HEK293 (cell line): ENCODE measurements around the gene PRKCZ.

Experiments
- REST ChIP-seq: fragments of 450-650 bp; formaldehyde crosslinking; IDR thresholded peaks from 2 replicates; pipeline ENCODE4 v1.5.1; 2016; ENCODE audit warnings: missing biosample characterization, missing genetic modification characterization
- SCRT2 ChIP-seq: fragments of 450-650 bp; formaldehyde crosslinking; IDR thresholded peaks from 2 replicates; pipeline ENCODE4 v1.5.1; 2016; ENCODE audit warnings: missing biosample characterization, missing genetic modification characterization
- SP2 ChIP-seq: fragments of 450-650 bp; formaldehyde crosslinking; IDR thresholded peaks from 2 replicates; pipeline ENCODE4 v1.5.1; 2016; ENCODE audit warnings: missing biosample characterization, missing genetic modification characterization
- ZFP41 ChIP-seq: fragments of 450-650 bp; formaldehyde crosslinking; IDR thresholded peaks from 2 replicates; pipeline ENCODE4 v1.5.1; 2016; ENCODE audit warnings: missing biosample characterization, missing genetic modification characterization, borderline replicate concordance
- ZNF114 ChIP-seq: fragments of 450-650 bp; formaldehyde crosslinking; IDR thresholded peaks from 2 replicates; pipeline ENCODE4 v1.5.0; 2017; ENCODE audit warnings: missing biosample characterization, missing genetic modification characterization
- ZNF121 ChIP-seq: fragments of 450-650 bp; formaldehyde crosslinking; IDR thresholded peaks from 2 replicates; pipeline ENCODE4 v1.5.1; 2016; ENCODE audit warnings: missing biosample characterization, missing genetic modification characterization
- ZNF140 ChIP-seq: fragments of 450-650 bp; formaldehyde crosslinking; IDR thresholded peaks from 2 replicates; pipeline ENCODE4 v1.5.1; 2016; ENCODE audit warnings: missing biosample characterization, missing genetic modification characterization
- ZNF18 ChIP-seq: fragments of 450-650 bp; formaldehyde crosslinking; IDR thresholded peaks from 2 replicates; pipeline ENCODE4 v1.5.1; 2016; ENCODE audit warnings: missing biosample characterization, missing genetic modification characterization
- ZNF292 ChIP-seq: fragments of 450-650 bp; formaldehyde crosslinking; IDR thresholded peaks from 2 replicates; pipeline ENCODE4 v1.5.1; 2016; ENCODE audit warnings: low read depth, missing biosample characterization, missing genetic modification characterization, borderline replicate concordance
- ZSCAN23 ChIP-seq: fragments of 450-650 bp; formaldehyde crosslinking; IDR thresholded peaks from 2 replicates; pipeline ENCODE4 v1.5.1; 2016; ENCODE audit warnings: missing biosample characterization, missing genetic modification characterization
- TF ChIP-seq, protein P1 (sequence below): fragments of 450-650 bp; formaldehyde crosslinking; IDR thresholded peaks from 2 replicates; pipeline ENCODE4 v1.5.1; 2016; ENCODE audit warnings: missing biosample characterization, missing genetic modification characterization
- TF ChIP-seq, protein P2 (sequence below): fragments of 450-650 bp; formaldehyde crosslinking; IDR thresholded peaks from 2 replicates; pipeline ENCODE4 v1.5.1; 2016; ENCODE audit warnings: missing biosample characterization, missing genetic modification characterization

DNA sequence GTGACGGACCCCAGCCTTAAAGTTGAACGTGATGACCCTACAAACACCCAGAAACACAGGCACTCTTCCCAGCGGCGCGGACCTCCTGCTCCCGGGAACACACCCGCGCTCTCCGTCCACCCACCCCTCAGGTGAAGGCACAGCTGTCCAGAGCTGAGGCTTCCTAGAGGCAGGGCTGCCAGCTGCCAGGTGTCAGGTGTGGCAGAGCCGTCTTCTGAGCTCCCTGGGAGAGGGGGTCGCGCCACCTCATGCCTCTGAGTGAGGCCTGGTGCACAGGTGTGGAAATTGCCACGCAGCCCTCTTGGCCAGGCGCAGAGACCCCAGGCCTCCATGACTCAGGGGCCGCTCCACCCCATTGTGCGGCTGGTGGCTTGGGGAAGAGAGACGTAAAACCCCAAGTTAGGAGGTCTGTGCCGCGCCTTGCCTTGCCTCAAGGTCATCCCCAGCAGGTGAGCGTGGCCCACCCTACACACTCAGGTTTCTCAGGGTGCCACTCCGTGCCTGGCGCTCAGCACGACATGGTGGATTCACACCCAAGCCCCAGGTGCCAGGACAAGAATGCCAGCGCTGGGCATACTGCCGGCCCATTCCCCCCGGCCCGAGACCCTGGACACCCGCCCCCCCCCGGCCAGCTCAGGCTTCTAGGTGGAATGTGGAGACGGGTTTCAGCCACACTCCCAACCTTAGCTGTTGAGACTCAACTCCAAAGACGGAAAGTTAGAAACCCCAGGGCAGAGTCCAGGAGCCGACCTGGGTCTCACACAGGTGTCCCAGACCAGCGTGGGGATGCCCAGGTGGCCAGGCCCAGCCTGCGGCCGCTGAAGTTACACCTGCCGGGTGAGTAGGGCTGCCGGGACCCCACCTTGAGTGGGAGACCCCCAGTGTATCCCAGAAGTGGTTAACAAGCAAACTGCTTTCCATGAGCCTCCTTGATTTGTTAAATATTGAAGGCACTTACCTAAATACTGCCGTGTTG lies 136.0 kb downstream of the PRKCZ start:
- TF ChIP-seq REST (tag by site-specific recombination): no peak
- TF ChIP-seq ZNF292: no peak
- TF ChIP-seq ZNF121: no peak
- TF ChIP-seq SCRT2 (tag by site-specific recombination): no peak
- TF ChIP-seq, protein P1, sequence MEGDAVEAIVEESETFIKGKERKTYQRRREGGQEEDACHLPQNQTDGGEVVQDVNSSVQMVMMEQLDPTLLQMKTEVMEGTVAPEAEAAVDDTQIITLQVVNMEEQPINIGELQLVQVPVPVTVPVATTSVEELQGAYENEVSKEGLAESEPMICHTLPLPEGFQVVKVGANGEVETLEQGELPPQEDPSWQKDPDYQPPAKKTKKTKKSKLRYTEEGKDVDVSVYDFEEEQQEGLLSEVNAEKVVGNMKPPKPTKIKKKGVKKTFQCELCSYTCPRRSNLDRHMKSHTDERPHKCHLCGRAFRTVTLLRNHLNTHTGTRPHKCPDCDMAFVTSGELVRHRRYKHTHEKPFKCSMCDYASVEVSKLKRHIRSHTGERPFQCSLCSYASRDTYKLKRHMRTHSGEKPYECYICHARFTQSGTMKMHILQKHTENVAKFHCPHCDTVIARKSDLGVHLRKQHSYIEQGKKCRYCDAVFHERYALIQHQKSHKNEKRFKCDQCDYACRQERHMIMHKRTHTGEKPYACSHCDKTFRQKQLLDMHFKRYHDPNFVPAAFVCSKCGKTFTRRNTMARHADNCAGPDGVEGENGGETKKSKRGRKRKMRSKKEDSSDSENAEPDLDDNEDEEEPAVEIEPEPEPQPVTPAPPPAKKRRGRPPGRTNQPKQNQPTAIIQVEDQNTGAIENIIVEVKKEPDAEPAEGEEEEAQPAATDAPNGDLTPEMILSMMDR (tag by site-specific recombination): no peak
- no peak for TF ChIP-seq ZSCAN23
- no peak for TF ChIP-seq ZNF114 (tag by site-specific recombination)
- TF ChIP-seq, protein P2, sequence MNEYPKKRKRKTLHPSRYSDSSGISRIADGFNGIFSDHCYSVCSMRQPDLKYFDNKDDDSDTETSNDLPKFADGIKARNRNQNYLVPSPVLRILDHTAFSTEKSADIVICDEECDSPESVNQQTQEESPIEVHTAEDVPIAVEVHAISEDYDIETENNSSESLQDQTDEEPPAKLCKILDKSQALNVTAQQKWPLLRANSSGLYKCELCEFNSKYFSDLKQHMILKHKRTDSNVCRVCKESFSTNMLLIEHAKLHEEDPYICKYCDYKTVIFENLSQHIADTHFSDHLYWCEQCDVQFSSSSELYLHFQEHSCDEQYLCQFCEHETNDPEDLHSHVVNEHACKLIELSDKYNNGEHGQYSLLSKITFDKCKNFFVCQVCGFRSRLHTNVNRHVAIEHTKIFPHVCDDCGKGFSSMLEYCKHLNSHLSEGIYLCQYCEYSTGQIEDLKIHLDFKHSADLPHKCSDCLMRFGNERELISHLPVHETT (tag by site-specific recombination): no peak
- TF ChIP-seq ZNF18: no peak
- no peak for TF ChIP-seq SP2 (tag by site-specific recombination)
- no peak for TF ChIP-seq ZFP41 (tag by site-specific recombination)
- TF ChIP-seq ZNF140 (tag by site-specific recombination): no peak
